ENCODE measurements around the gene CFP. TPM values are rescaled to one million over a fixed set of nuclear protein-coding genes. Genes with fewer than 3 reads are reported as not detected.

The CFP gene
- total RNA-seq, 4 donors from 2014 or later = 1.1 to 7.4 (median 4.4) TPM

DNA sequence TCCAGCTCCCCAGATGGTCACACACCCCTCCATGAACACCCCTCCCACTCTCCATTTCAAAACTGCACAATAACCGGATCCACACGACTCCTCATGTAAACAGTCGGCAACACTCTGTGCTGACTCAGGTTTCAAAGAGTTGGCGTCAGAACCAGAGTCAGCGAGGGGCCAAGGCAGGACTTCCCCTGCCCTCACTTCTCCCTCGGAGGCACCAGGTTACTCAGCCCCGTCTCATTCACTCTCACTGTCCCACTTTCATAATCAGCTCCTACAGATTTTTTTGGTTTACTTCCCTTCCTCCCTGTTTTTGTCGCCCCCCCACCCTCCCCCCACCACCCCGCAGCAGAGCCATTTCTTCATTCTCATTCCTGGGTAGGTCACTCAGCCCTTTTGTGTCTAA is 50.2 kb downstream of the CFP start:
- TF ChIP-seq POLR2A (IDR thresholded peaks at IDR 0.05) = no peak
- TF ChIP-seq, protein P1, sequence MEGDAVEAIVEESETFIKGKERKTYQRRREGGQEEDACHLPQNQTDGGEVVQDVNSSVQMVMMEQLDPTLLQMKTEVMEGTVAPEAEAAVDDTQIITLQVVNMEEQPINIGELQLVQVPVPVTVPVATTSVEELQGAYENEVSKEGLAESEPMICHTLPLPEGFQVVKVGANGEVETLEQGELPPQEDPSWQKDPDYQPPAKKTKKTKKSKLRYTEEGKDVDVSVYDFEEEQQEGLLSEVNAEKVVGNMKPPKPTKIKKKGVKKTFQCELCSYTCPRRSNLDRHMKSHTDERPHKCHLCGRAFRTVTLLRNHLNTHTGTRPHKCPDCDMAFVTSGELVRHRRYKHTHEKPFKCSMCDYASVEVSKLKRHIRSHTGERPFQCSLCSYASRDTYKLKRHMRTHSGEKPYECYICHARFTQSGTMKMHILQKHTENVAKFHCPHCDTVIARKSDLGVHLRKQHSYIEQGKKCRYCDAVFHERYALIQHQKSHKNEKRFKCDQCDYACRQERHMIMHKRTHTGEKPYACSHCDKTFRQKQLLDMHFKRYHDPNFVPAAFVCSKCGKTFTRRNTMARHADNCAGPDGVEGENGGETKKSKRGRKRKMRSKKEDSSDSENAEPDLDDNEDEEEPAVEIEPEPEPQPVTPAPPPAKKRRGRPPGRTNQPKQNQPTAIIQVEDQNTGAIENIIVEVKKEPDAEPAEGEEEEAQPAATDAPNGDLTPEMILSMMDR (IDR thresholded peaks at IDR 0.05) = no peak
- Histone ChIP-seq H3K4me1 (no peaks in the 10 kb centered on the region), H3K27ac (no peak overlapping the region), H3K4me3 (no peak overlapping the region), H3K27me3 (no peaks in the 10 kb centered on the region), H3K9me3 (no peaks in the 10 kb centered on the region), H3K36me3 (no peaks in the 10 kb centered on the region)
- DNase-seq = no peak

DNA sequence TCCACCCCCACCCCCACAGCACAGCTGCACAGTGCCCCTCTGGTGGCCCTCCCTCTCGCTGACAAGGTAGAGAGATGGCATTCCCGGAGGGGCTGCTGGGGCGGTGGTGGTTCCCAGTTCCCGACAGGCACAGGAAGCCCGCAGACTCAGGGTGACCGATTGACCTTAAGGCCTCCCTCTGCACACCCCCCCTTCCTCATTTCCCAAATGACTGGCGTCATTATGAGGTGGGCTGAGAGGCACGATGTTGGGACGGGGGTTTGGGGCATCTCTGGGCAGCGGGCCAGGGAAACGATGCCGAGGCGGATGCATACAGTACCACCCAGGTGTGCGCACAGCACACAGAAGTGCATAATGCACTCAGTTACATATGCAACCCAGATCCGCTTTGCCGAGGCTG is 51.0 kb downstream of the CFP start:
- H3K4me1 ChIP-seq = no peaks in the 10 kb centered on the region

DNA sequence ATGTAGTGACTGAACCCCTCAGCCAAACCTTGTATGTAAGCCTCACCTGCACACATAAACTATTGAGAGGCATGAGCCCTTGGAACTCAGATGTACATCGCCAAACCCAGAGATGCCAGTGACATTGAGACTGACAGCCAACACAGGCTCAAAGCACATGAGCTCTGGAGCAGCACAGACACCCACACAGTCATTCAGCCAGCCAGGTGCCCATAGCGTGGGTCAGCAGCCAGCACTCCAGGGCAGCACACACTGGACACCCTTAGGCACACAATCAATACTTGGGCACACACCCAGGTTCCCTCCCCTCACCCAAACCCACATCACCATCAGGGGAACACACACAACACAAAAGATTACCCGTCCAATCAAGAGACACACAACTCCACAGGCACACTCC is 51.8 kb downstream of the CFP start:
- TF ChIP-seq, protein P1 (IDR thresholded peaks at IDR 0.05) = no peak
- TF ChIP-seq POLR2A (IDR thresholded peaks at IDR 0.05) = no peak
- H3K4me1 ChIP-seq = no peaks in the 10 kb centered on the region

More for the DNA sequence above, 51.0 kb downstream of the CFP start:
- Histone ChIP-seq H3K4me3 (no peak overlapping the region), H3K27me3 (no peaks in the 10 kb centered on the region), H3K9me3 (no peaks in the 10 kb centered on the region), H3K36me3 (no peaks in the 10 kb centered on the region), H3K27ac (no peak overlapping the region)
- no peak for DNase-seq
- TF ChIP-seq, protein P1 (IDR thresholded peaks at IDR 0.05) = no peak
- no peak for TF ChIP-seq POLR2A (IDR thresholded peaks at IDR 0.05)

DNA sequence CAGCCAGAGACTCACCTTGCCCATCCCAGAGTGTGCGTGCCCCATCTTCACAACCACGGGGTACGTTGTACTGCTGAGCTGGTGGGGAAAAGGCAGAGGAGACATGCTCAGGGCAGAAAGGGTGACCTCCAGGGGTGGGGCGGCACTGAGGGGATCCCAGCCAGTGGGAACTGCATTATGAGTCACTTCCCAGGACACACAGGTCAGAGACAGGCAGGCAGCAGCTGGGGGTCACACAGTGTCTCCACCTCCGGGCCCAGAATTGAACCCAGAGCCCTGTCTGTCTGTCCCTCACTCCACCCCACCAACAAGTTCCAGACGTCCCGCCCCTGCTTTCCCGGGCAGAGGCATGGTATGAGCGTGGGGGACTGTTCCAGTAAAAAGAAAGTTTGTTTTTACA is 52.3 kb downstream of the CFP start:
- Histone ChIP-seq H3K4me1 (no peaks in the 10 kb centered on the region), H3K4me3 (no peak overlapping the region), H3K27me3 (no peaks in the 10 kb centered on the region), H3K36me3 (no peaks in the 10 kb centered on the region), H3K9me3 (no peaks in the 10 kb centered on the region), H3K27ac (no peak overlapping the region)
- TF ChIP-seq POLR2A (IDR thresholded peaks at IDR 0.05) = no peak
- TF ChIP-seq, protein P1 (IDR thresholded peaks at IDR 0.05) = no peak
- DNase-seq = no peak

More for the DNA sequence above, 51.8 kb downstream of the CFP start:
- Histone ChIP-seq H3K27me3 (no peaks in the 10 kb centered on the region), H3K4me3 (no peak overlapping the region), H3K9me3 (no peaks in the 10 kb centered on the region), H3K36me3 (no peaks in the 10 kb centered on the region), H3K27ac (no peak overlapping the region)
- DNase-seq = no peak

DNA sequence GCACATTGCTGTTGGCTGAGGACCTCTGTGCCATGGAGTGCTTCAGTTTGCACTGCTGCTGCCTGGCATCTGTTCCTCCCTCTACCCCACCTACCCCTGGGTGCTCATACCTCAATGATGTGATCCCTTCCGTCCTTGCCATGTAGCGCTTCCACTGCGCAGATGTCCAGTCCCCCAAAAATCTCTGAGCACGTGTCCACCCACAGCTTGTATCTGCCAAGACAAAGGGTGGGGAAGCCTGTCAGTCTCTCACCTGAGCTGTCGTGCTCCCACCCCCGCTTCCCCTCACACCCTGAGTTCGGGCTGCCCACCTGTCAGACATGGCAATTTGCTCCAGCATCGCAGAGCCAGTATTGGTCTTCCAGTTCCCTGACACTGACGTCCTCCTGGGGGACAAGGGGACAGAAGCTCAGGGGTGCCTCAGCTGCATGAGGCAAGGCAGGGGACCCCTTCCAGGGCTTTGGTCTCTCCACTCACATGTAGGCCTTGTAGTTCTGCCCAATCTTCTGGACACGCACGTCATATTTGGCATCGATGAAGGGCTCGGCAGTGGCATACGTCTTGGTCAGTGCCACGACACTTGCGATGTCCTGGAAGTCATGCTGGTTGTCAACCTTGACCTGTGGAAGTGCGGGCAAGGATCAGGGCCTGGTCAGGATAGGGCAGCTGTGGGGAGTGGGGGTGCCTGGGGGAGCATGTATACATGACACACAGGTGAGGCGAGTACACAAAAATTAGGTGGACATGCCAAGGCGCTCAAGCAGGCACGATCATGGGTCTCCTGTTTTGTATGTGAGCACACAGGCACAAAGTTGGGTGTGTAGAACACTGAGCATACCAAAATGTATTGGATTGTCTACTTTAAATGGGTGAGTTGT is 53.5 kb downstream of the CFP start:
- Histone ChIP-seq H3K4me3 (no peak overlapping the region), H3K27me3 (no peaks in the 10 kb centered on the region), H3K36me3 (no peaks in the 10 kb centered on the region), H3K9me3 (no peaks in the 10 kb centered on the region), H3K4me1 (no peaks in the 10 kb centered on the region), H3K27ac (no peak overlapping the region)
- no peak for TF ChIP-seq POLR2A (IDR thresholded peaks at IDR 0.05)
- TF ChIP-seq, protein P1 (IDR thresholded peaks at IDR 0.05) = no peak
- DNase-seq = no peak
